GM13976 (cell line): ENCODE results near the gene GRIFIN.

Experiments used
- DNase-seq: peaks from one replicate; pipeline ENCODE4 v3.0.0; 2012; ENCODE audit warnings: low spot score
- CTCF ChIP-seq: IDR thresholded peaks from 2 replicates; pipeline ENCODE4 v1.5.1; 2012; ENCODE audit warnings: borderline replicate concordance, mild to moderate bottlenecking; ENCODE audit not compliant: insufficient read depth; ENCODE audit errors: extremely low read depth, missing control alignments, control extremely low read depth
- in situ Hi-C: fragments of 300-500 bp; cut with MboI; formaldehyde crosslinking; loops from one replicate; pipeline ENCODE4 v1.12.0; 2022; ENCODE audit warnings: low sequenced_read_pairs, mixed read lengths, inconsistent platforms; ENCODE audit not compliant: unreplicated experiment

Gene GRIFIN

GRCh38 chr7:2484868-2485267 is 8.7 kb upstream of the GRIFIN start:
- DNase-seq, result no peak
- in situ Hi-C loops, result no loop called here
- no peak for TF ChIP-seq CTCF

- in situ Hi-C loops, result no loop called here
- no peak for TF ChIP-seq CTCF
- no peak for DNase-seq
Observed at GRCh38 chr7:2483494-2483893, 7.3 kb upstream of the GRIFIN start.

DNA sequence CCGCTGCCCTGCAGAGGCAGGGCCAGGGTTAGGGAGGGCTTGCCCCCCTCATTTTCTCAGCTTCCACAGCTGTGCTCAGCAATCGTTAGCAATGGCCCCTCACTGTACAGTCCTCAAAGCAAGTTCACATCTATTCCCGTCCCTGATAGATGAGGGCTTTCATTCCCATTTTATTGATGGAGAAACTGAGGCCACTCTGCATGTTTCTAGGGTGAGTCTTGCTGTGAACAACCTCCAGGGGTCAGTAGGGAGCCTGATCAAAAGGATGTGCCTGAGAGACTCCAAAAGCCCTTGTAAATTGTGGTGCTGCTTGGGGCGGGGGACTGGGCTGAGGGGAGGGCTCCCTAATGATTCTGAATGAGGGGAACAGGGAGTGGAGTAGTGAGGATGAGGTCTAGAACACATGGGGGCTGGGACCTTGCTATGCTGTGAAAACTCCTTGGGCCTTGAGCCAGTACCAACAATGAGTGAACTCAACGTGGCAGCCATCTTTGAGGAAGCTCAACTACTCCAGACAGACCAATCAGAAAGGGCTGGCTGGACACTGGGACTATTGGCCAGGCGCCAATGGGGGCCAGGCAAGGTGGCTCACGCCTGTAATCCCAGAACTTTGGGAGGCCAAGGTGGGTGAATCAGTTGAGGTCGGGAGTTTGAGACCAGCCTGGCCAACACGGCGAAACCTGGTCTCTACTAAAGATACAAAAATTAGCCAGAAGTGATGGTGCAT is 6.7 kb upstream of the GRIFIN start:
- in situ Hi-C loops, result no loop called here
- TF ChIP-seq CTCF, result no peak
- no peak for DNase-seq

DNA sequence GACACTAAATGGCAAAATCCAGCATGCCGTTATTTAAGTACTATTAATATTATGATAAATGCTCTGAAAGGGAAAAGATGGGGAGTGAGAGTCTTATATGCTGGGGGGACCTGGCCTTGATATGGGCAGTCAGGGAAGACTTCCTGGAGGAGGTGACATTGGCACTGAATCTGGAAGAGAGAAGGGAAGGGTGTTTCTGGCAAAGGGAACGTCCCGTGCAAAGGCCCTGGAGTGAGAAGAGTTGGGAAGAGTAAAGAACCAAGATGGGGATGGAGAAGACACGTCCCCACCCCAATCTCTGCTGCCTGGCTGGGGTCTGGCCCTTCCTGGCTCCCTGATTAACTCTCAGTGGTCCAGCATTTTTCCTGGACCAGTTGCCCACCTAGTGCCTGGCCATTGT is 5.0 kb upstream of the GRIFIN start:
- TF ChIP-seq CTCF, result no peak
- DNase-seq, result no peak
- in situ Hi-C loops, result no loop called here

GRCh38 chr7:2480070-2480408 is 3.8 kb upstream of the GRIFIN start:
- TF ChIP-seq CTCF, result no peak
- in situ Hi-C loops, result no loop called here
- no peak for DNase-seq

- no peak for TF ChIP-seq CTCF
- in situ Hi-C loops, result no loop called here
- DNase-seq, result no peak
Observed at GRCh38 chr7:2479276-2480069, 3.3 kb upstream of the GRIFIN start.
